Adrenal gland (tissue), 5 donors: ENCODE measurements around the gene EPSTI1.

ENCODE experiments used
- CTCF ChIP-seq, 6 experiments: fragments of 450-650 bp in 4 of 6; fragments of 200-600 bp in 2 of 6; sonication (generic) in 1 of 6; IDR thresholded peaks; 1 replicate in 5 of 6; 2 replicates in 1 of 6; pipeline versions ENCODE4 v1.5.1 to v1.8.0; 2016 to 2021; ENCODE audit warnings: antibody characterized with exemption in 6 of 6, mild to moderate bottlenecking in 2 of 6, moderate library complexity in 1 of 6
- POLR2A ChIP-seq, 2 donors: fragments of 450-650 bp; IDR thresholded peaks; one replicate each; pipeline ENCODE4 v1.6.1; 2017; ENCODE audit warnings: antibody characterized with exemption in 2 of 2, mild to moderate bottlenecking in 2 of 2, moderate library complexity in 1 of 2
- donor health status: DM: no; HTN: no; CAD: no.

- no peak for TF ChIP-seq CTCF (IDR thresholded peaks at IDR 0.05)
- no peak for TF ChIP-seq POLR2A (IDR thresholded peaks at IDR 0.05)
These were observed 126.3 kb downstream of the EPSTI1 start for GRCh38 chr13:42865768-42866102.
